ENCODE results near the gene IGF2R.

IGF2R gene

GRCh38 chr6:159996087-159996622, 27.3 kb downstream of the IGF2R start:
- no peak for TF ChIP-seq MYC (IDR thresholded peaks at IDR 0.05; ENCODE audit: low read depth, low read length)
- TF ChIP-seq MAX (IDR thresholded peaks at IDR 0.05; ENCODE audit: low read depth, low read length) = no peak
- TF ChIP-seq POLR2A (IDR thresholded peaks at IDR 0.05; ENCODE audit: extremely low read depth, insufficient read length) = no peak
- TF ChIP-seq CTCF (IDR thresholded peaks at IDR 0.05; ENCODE audit: low read depth, low read length) = no peak
- no peak for DNase-seq (ENCODE audit: low read depth)
- H3K4me3 ChIP-seq (ENCODE audit: low read depth, low read length) = no peak overlapping the region

- TF ChIP-seq CTCF (IDR thresholded peaks at IDR 0.05; ENCODE audit: low read depth, low read length) (no peak), POLR2A (IDR thresholded peaks at IDR 0.05; ENCODE audit: extremely low read depth, insufficient read length) (no peak), MAX (IDR thresholded peaks at IDR 0.05; ENCODE audit: low read depth, low read length) (no peak), MYC (IDR thresholded peaks at IDR 0.05; ENCODE audit: low read depth, low read length) (no peak)
- no peak for DNase-seq (ENCODE audit: low read depth)
- no peak overlapping the region for H3K4me3 ChIP-seq (ENCODE audit: low read depth, low read length)
Measured at GRCh38 chr6:159996626-159997497, 28.0 kb downstream of the IGF2R start.

GRCh38 chr6:159997498-159998101, 28.7 kb downstream of the IGF2R start:
- no peak overlapping the region for H3K4me3 ChIP-seq (ENCODE audit: low read depth, low read length)
- no peak for DNase-seq (ENCODE audit: low read depth)
- TF ChIP-seq CTCF (IDR thresholded peaks at IDR 0.05; ENCODE audit: low read depth, low read length) = no peak
- no peak for TF ChIP-seq MYC (IDR thresholded peaks at IDR 0.05; ENCODE audit: low read depth, low read length)
- TF ChIP-seq POLR2A (IDR thresholded peaks at IDR 0.05; ENCODE audit: extremely low read depth, insufficient read length) = no peak
- TF ChIP-seq MAX (IDR thresholded peaks at IDR 0.05; ENCODE audit: low read depth, low read length) = no peak

- TF ChIP-seq POLR2A (IDR thresholded peaks at IDR 0.05; ENCODE audit: extremely low read depth, insufficient read length) (no peak), MYC (IDR thresholded peaks at IDR 0.05; ENCODE audit: low read depth, low read length) (no peak), CTCF (IDR thresholded peaks at IDR 0.05; ENCODE audit: low read depth, low read length) (no peak), MAX (IDR thresholded peaks at IDR 0.05; ENCODE audit: low read depth, low read length) (no peak)
- H3K4me3 ChIP-seq (ENCODE audit: low read depth, low read length) = no peak overlapping the region
- DNase-seq (ENCODE audit: low read depth) = no peak
Measured at GRCh38 chr6:159998538-159998937, 29.7 kb downstream of the IGF2R start.

GRCh38 chr6:159999240-159999671, 30.4 kb downstream of the IGF2R start:
- H3K4me3 ChIP-seq (ENCODE audit: low read depth, low read length) = no peak overlapping the region
- no peak for TF ChIP-seq MYC (IDR thresholded peaks at IDR 0.05; ENCODE audit: low read depth, low read length)
- no peak for TF ChIP-seq POLR2A (IDR thresholded peaks at IDR 0.05; ENCODE audit: extremely low read depth, insufficient read length)
- TF ChIP-seq CTCF (IDR thresholded peaks at IDR 0.05; ENCODE audit: low read depth, low read length) = no peak
- TF ChIP-seq MAX (IDR thresholded peaks at IDR 0.05; ENCODE audit: low read depth, low read length) = no peak

More at GRCh38 chr6:159999240-159999671, 30.4 kb downstream of the IGF2R start:
- no peak for DNase-seq (ENCODE audit: low read depth)
